OCI-LY3 (cell line): ENCODE measurements around the gene PCDH19.

Source experiments
- H2AFZ ChIP-seq: fragments of 200-600, 300-600 bp; shearing (Covaris generic); 2 replicates; pipeline ENCODE4 v1.6.0; 2014; ENCODE audit warnings: antibody characterized with exemption, low read depth, low read length
- H3K27ac ChIP-seq: fragments of 200-600, 300-600 bp; sonication (generic); 2 replicates; pipeline ENCODE4 v1.5.1; 2014; ENCODE audit warnings: mild to moderate bottlenecking, low read length, moderate library complexity, mixed read lengths
- H3K27me3 ChIP-seq: fragments of 200-600, 300-600 bp; sonication (generic); 2 replicates; pipeline ENCODE4 v1.6.1; 2014; ENCODE audit warnings: low read depth, low read length, mixed read lengths
- H3K36me3 ChIP-seq: fragments of 200-600, 300-600 bp; sonication (generic); replicated peaks from 2 replicates; pipeline ENCODE3; 2014; ENCODE audit warnings: low read depth, low read length, mixed read lengths
- H3K4me1 ChIP-seq: fragments of 300-600, 200-600 bp; sonication (generic); 2 replicates; pipeline ENCODE4 v1.6.1; 2014; ENCODE audit warnings: low read length, mixed read lengths
- H3K4me2 ChIP-seq: fragments of 200-600, 300-600 bp; sonication (generic); 2 replicates; pipeline ENCODE4 v1.6.1; 2014; ENCODE audit warnings: low read length, mixed read lengths
- H3K4me3 ChIP-seq: fragments of 300-600, 200-600 bp; sonication (generic); 2 replicates; pipeline ENCODE4 v1.5.1; 2014; ENCODE audit warnings: antibody characterized with exemption, mild to moderate bottlenecking, low read length, moderate library complexity
- H3K79me2 ChIP-seq: fragments of 300-600, 200-600 bp; shearing (Covaris generic); 2 replicates; pipeline ENCODE4 v1.6.1; 2014; ENCODE audit warnings: mild to moderate bottlenecking, low read length, mixed read lengths
- H3K9ac ChIP-seq: fragments of 300-600, 200-600 bp; shearing (Covaris generic); 2 replicates; pipeline ENCODE4 v1.6.0; 2014; ENCODE audit warnings: mild to moderate bottlenecking, low read length, moderate library complexity
- H3K9me3 ChIP-seq: fragments of 200-600, 300-600 bp; shearing (Covaris generic); 2 replicates; pipeline ENCODE4 v1.6.1; 2014; ENCODE audit warnings: low read length, mixed read lengths; ENCODE audit not compliant: insufficient read depth
- H4K20me1 ChIP-seq: fragments of 200-600, 300-600 bp; sonication (generic); 2 replicates; pipeline ENCODE4 v1.6.1; 2016; ENCODE audit warnings: low read length, mixed read lengths; ENCODE audit not compliant: insufficient read depth
- CTCF ChIP-seq: fragments of 200-600, 300-600 bp; sonication (generic); IDR thresholded peaks from 2 replicates; pipeline ENCODE4 v1.5.1; 2014; ENCODE audit warnings: antibody characterized with exemption, low read length, low read depth
- EZH2phosphoT487 ChIP-seq: fragments of 200-600 bp; shearing (Covaris generic); IDR thresholded peaks from 2 replicates; pipeline ENCODE4 v1.6.1; 2018; ENCODE audit warnings: antibody characterized with exemption, mixed run types, low read depth

The PCDH19 gene

GRCh38 chrX:100296183-100296753, 113.8 kb downstream of the PCDH19 start:
- no peak overlapping the region for H3K27ac ChIP-seq
- no peak overlapping the region for H3K4me3 ChIP-seq
- H3K27me3 ChIP-seq = no peaks in the 10 kb centered on the region
- H4K20me1 ChIP-seq = no peaks in the 10 kb centered on the region
- H3K36me3 ChIP-seq = no peaks in the 10 kb centered on the region
- no peaks in the 10 kb centered on the region for H3K9me3 ChIP-seq
- TF ChIP-seq CTCF (no peak), EZH2phosphoT487 (no peak)
- H3K4me2 ChIP-seq = no peak overlapping the region
- no peak overlapping the region for H2AFZ ChIP-seq
- H3K9ac ChIP-seq = no peak overlapping the region
- no peaks in the 10 kb centered on the region for H3K4me1 ChIP-seq
- no peaks in the 10 kb centered on the region for H3K79me2 ChIP-seq

- Histone ChIP-seq H2AFZ (no peak overlapping the region), H4K20me1 (no peaks in the 10 kb centered on the region), H3K9me3 (no peaks in the 10 kb centered on the region), H3K4me3 (no peak overlapping the region), H3K4me2 (no peak overlapping the region), H3K9ac (no peak overlapping the region), H3K79me2 (no peaks in the 10 kb centered on the region), H3K27me3 (no peaks in the 10 kb centered on the region), H3K27ac (no peak overlapping the region), H3K36me3 (no peaks in the 10 kb centered on the region), H3K4me1 (no peaks in the 10 kb centered on the region)
- TF ChIP-seq EZH2phosphoT487 (no peak), CTCF (no peak)
These were observed 115.1 kb downstream of the PCDH19 start for GRCh38 chrX:100294965-100295364.

GRCh38 chrX:100289066-100289558, 121.0 kb downstream of the PCDH19 start:
- H3K27me3 ChIP-seq = no peaks in the 10 kb centered on the region
- no peaks in the 10 kb centered on the region for H3K36me3 ChIP-seq
- TF ChIP-seq CTCF (no peak), EZH2phosphoT487 (no peak)
- no peaks in the 10 kb centered on the region for H4K20me1 ChIP-seq
- H3K4me3 ChIP-seq = no peak overlapping the region
- no peak overlapping the region for H2AFZ ChIP-seq
- H3K4me1 ChIP-seq = no peaks in the 10 kb centered on the region
- H3K9ac ChIP-seq = no peak overlapping the region
- H3K79me2 ChIP-seq = no peaks in the 10 kb centered on the region
- no peak overlapping the region for H3K27ac ChIP-seq
- no peaks in the 10 kb centered on the region for H3K9me3 ChIP-seq
- no peak overlapping the region for H3K4me2 ChIP-seq

GRCh38 chrX:100277231-100277630, 132.8 kb downstream of the PCDH19 start:
- Histone ChIP-seq H3K27me3 (no peaks in the 10 kb centered on the region), H3K9ac (no peak overlapping the region), H3K4me2 (no peak overlapping the region), H3K4me3 (no peak overlapping the region), H2AFZ (no peak overlapping the region), H3K4me1 (no peaks in the 10 kb centered on the region), H3K36me3 (no peaks in the 10 kb centered on the region), H3K9me3 (no peaks in the 10 kb centered on the region), H3K79me2 (no peaks in the 10 kb centered on the region), H3K27ac (no peak overlapping the region), H4K20me1 (no peaks in the 10 kb centered on the region)
- no peak for TF ChIP-seq CTCF
- no peak for TF ChIP-seq EZH2phosphoT487
